HepG2 (cell line): ENCODE results near the gene EPB41L2. TPM values are rescaled to one million over a fixed set of nuclear protein-coding genes. Genes with fewer than 3 reads are reported as not detected.

Source experiments
- ATF1 ChIP-seq: IDR thresholded peaks from 2 replicates; pipeline ENCODE4 v1.6.1; 2016; ENCODE audit warnings: mild to moderate bottlenecking, control low read depth
- FIP1L1 ChIP-seq: fragments of 200-400 bp; formaldehyde crosslinking; IDR thresholded peaks from 2 replicates; pipeline ENCODE4 v1.6.1; 2018; ENCODE audit warnings: low read depth, mild to moderate bottlenecking, low read length, moderate library complexity, borderline replicate concordance; ENCODE audit not compliant: insufficient read depth
- HNF4G ChIP-seq, 2 experiments: sonication (generic) in 1 of 2; formaldehyde crosslinking in 1 of 2; IDR thresholded peaks; 2 replicates each; pipeline versions ENCODE4 v1.4.0 to v1.6.1; 2011 to 2020; ENCODE audit warnings: borderline replicate concordance in 2 of 2, low read depth in 2 of 2, mild to moderate bottlenecking in 2 of 2, low read length in 1 of 2, missing genetic modification reagents in 1 of 2, moderate library complexity in 1 of 2
- TOPORS ChIP-seq: sonication (generic); formaldehyde crosslinking; IDR thresholded peaks from 2 replicates; pipeline ENCODE4 v1.8.0; 2023; ENCODE audit warnings: mild to moderate bottlenecking, missing genetic modification reagents
- ZBTB1 ChIP-seq: sonication (generic); formaldehyde crosslinking; IDR thresholded peaks from 2 replicates; pipeline ENCODE4 v1.4.0; 2020; ENCODE audit warnings: missing genetic modification reagents, borderline replicate concordance
- ZNF205 ChIP-seq: IDR thresholded peaks from 2 replicates; pipeline ENCODE4 v1.6.1; 2018; ENCODE audit warnings: missing biosample characterization, missing genetic modification reagents
- ZNF224 ChIP-seq: sonication (generic); formaldehyde crosslinking; IDR thresholded peaks from 2 replicates; pipeline ENCODE4 v1.5.0; 2020; ENCODE audit warnings: mild to moderate bottlenecking, missing genetic modification reagents
- ZNF274 ChIP-seq: sonication (generic); formaldehyde crosslinking; IDR thresholded peaks from 2 replicates; pipeline ENCODE4 v1.5.1; 2020; ENCODE audit warnings: mild to moderate bottlenecking, missing genetic modification reagents
- ZNF879 ChIP-seq: sonication (generic); formaldehyde crosslinking; IDR thresholded peaks from 2 replicates; pipeline ENCODE4 v1.8.1; 2023; ENCODE audit warnings: missing genetic modification reagents
- polyA plus RNA-seq, 8 experiments: library from polyadenylated mRNA; depleted of rRNA in 3 of 8; stranded (reverse) in 7 of 8; unstranded in 1 of 8; fragments of >200 nt; fragmentation: Illumina TruSeq in 4 of 8; extraction: Trizol in 4 of 8; gene quantifications; 2 replicates each; pipeline versions ENCODE4 v1.2.1 to v1.2.3, GENCODE V29; 2011 to 2016; ENCODE audit warnings: low read depth in 4 of 8, missing spikeins in 1 of 8, mixed read lengths in 1 of 8; ENCODE audit not compliant: insufficient read depth in 1 of 8
- total RNA-seq, 5 experiments: library from RNA; depleted of rRNA; stranded (reverse); fragments of >200 nt; fragmentation: Illumina TruSeq; extraction: Trizol; gene quantifications; 2 replicates each; pipeline ENCODE4 v1.2.3, GENCODE V29; 2016; ENCODE audit warnings: low read depth in 1 of 5
- TF ChIP-seq, protein P1 (sequence below): sonication (generic); formaldehyde crosslinking; IDR thresholded peaks from 2 replicates; pipeline ENCODE4 v1.4.0; 2020; ENCODE audit warnings: mild to moderate bottlenecking, low read depth, missing genetic modification reagents
- TF ChIP-seq, protein P2 (sequence below): sonication (generic); formaldehyde crosslinking; IDR thresholded peaks from 2 replicates; pipeline ENCODE4 v1.8.1; 2023; ENCODE audit warnings: mild to moderate bottlenecking, moderate library complexity, missing genetic modification reagents

Gene EPB41L2
- total and polyA plus RNA-seq, 2 of the 13 experiments (the other 11 are each of a cell fraction or from before 2014, with no cell fraction given) = 41.7 to 56.4 TPM

DNA sequence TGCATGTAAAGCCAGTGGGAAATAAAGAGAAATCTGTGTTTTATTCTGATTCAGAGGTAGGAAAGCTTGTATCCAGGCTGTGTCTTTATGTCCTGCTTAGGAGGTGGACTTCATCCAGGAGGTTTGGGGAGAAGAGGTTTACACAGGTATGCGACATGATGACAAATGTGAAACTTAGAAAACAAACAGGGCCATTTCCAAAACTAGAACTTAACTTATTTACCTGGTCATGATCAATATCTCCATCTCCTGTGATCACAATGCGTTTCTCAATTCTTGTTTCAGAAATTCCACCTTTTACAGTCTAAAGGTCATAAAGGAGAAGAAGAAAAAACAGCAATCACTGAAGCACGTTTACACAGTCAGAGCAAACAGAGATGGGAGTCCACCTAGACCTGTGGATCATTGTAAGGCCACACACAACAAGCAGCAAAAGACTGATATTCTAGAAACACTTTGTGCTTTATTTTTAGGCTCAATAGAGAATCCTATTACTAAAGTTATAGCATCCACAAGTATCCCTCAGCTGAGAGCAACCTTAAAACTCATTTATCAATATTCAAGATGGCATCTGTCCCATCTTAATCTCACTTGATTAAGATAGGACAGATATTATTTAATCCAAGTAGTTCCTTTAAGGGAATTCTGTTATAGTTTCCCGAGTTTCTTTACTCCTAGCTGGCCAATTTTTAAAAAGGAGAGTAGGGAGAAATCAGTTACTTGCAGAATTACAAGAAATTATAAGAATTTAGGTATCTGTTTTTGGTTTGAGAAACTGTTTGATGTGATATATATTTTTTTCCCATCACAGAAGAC lies 199.4 kb downstream of the EPB41L2 start (continued):
- TF ChIP-seq, protein P1, sequence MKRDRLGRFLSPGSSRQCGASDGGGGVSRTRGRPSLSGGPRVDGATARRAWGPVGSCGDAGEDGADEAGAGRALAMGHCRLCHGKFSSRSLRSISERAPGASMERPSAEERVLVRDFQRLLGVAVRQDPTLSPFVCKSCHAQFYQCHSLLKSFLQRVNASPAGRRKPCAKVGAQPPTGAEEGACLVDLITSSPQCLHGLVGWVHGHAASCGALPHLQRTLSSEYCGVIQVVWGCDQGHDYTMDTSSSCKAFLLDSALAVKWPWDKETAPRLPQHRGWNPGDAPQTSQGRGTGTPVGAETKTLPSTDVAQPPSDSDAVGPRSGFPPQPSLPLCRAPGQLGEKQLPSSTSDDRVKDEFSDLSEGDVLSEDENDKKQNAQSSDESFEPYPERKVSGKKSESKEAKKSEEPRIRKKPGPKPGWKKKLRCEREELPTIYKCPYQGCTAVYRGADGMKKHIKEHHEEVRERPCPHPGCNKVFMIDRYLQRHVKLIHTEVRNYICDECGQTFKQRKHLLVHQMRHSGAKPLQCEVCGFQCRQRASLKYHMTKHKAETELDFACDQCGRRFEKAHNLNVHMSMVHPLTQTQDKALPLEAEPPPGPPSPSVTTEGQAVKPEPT (CRISPR knock-in tag) = no peak
- TF ChIP-seq ZNF224 (no peak), TOPORS (CRISPR knock-in tag) (no peak; the same call in 1 of the 2 replicates), FIP1L1 (no peak), ATF1 (CRISPR knock-in tag) (peak; percentile 82; the same call in 1 of the 2 replicates), ZBTB1 (CRISPR knock-in tag) (no peak), ZNF274 (no peak), ZNF205 (CRISPR knock-in tag) (peak; percentile 95), HNF4G (IDR thresholded peaks at IDR 0.05; ENCODE audit: borderline replicate concordance, low read depth, low read length) (peak; percentile 99), HNF4G (CRISPR knock-in tag; IDR thresholded peaks at IDR 0.05; ENCODE audit: borderline replicate concordance, low read depth) (peak; percentile 98), ZNF879 (CRISPR knock-in tag) (no peak)
- TF ChIP-seq, protein P2, sequence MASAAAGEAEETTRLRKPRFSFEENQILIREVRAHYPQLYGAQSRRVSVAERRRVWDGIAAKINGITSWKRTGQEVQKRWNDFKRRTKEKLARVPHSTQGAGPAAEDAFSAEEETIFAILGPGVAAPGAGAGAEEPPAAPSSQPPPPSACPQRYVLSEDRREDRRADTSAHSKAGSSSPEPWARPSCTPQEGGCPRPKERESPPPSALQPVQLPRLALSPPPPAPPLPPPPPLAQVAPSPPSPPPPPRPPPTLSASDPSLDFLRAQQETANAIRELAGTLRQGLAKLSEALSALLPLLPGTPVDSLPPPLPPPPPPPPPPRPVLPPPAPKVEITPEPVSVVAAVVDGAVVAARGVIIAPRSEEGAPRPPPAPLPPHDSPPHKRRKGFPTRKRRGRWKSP (CRISPR knock-in tag) = no peak; the same call in 1 of the 2 replicates
- TF ChIP-seq, all 625 proteins: peak for 290
